ENCODE measurements around the gene SARDH. TPM values are rescaled to one million over a fixed set of nuclear protein-coding genes. Genes with fewer than 3 reads are reported as not detected.
A peak's percentile ranks its signal among the peaks of the same experiment; 100 is the strongest.

The SARDH gene
- polyA plus RNA-seq, 3 donors, result not detected

- Histone ChIP-seq H3K4me2 (replicated peaks; ENCODE audit: extremely low read depth, low read length, poor library complexity, severe bottlenecking) (no peak overlapping the region), H3K9me3 (replicated peaks in 1 of 2; ENCODE audit: control insufficient read depth in 1 of 2, insufficient read depth in 1 of 2, low read length in 2 of 2) (peaks cover 0 to 14% of the 10 kb centered on the region in 2 donors), H3K9ac (ENCODE audit: insufficient read depth, low read length, poor library complexity, severe bottlenecking) (no peak overlapping the region), H4K20me1 (ENCODE audit: insufficient read depth, low read length) (no peaks in the 10 kb centered on the region), H3K27me3 (ENCODE audit: control insufficient read depth in 2 of 2, insufficient read depth in 2 of 2, low read length in 2 of 2) (no peaks in the 10 kb centered on the region), H3K36me3 (replicated peaks in 1 of 2; ENCODE audit: control insufficient read depth in 1 of 2, insufficient read depth in 2 of 2, low read length in 2 of 2) (peaks cover 55 to 96% of the 10 kb centered on the region in 2 donors), H3K27ac (ENCODE audit: low read depth in 1 of 2, low read length in 2 of 2) (no peak overlapping the region), H3K4me3 (replicated peaks in 1 of 3; ENCODE audit: low read depth in 2 of 3, low read length in 3 of 3) (no peak overlapping the region), H3K79me2 (ENCODE audit: insufficient read depth, low read length) (no peaks in the 10 kb centered on the region), H3K4me1 (ENCODE audit: control insufficient read depth in 1 of 2, insufficient read depth in 2 of 2, low read length in 2 of 2) (no peaks in the 10 kb centered on the region), H2AFZ (ENCODE audit: insufficient read depth, low read depth, low read length, poor library complexity, severe bottlenecking) (no peak overlapping the region)
- intact Hi-C loops (cut with micrococcal nuclease), result no loop called here
- no peak for TF ChIP-seq CTCF (IDR thresholded peaks at IDR 0.05)
- Mint-ChIP-seq H3K9me3 (peaks cover 0 to 19% (median 13%) of the 10 kb centered on the region in 7 donors), H3K27me3 (ENCODE audit: low read depth in 3 of 3) (peaks cover 0 to 5% (median 3%) of the 10 kb centered on the region in 3 donors), H3K4me3 (peak overlapping the region in 1 of 2 donors; percentile 16), H3K4me1 (no peaks in the 10 kb centered on the region), H3K27ac (no peak overlapping the region), H3K36me3 (peaks cover 69 to 93% of the 10 kb centered on the region in 2 donors)
- no peak for DNase-seq
- WGBS (ENCODE audit: insufficient coverage), result 96% methylated on average over 13 of the region's 16 CpGs
Observed at GRCh38 chr9:133774799-133775198, 36.6 kb upstream of the SARDH start.

GRCh38 chr9:133773889-133774655 lies 35.9 kb upstream of the SARDH start:
- Histone ChIP-seq H4K20me1 (ENCODE audit: insufficient read depth, low read length) (no peaks in the 10 kb centered on the region), H3K4me3 (replicated peaks in 1 of 3; ENCODE audit: low read depth in 2 of 3, low read length in 3 of 3) (no peak overlapping the region), H3K27ac (ENCODE audit: low read depth in 1 of 2, low read length in 2 of 2) (no peak overlapping the region), H3K9ac (ENCODE audit: insufficient read depth, low read length, poor library complexity, severe bottlenecking) (no peak overlapping the region), H3K4me1 (ENCODE audit: control insufficient read depth in 1 of 2, insufficient read depth in 2 of 2, low read length in 2 of 2) (no peaks in the 10 kb centered on the region), H3K79me2 (ENCODE audit: insufficient read depth, low read length) (no peaks in the 10 kb centered on the region), H3K36me3 (replicated peaks in 1 of 2; ENCODE audit: control insufficient read depth in 1 of 2, insufficient read depth in 2 of 2, low read length in 2 of 2) (peaks cover 59 to 96% of the 10 kb centered on the region in 2 donors), H3K9me3 (replicated peaks in 1 of 2; ENCODE audit: control insufficient read depth in 1 of 2, insufficient read depth in 1 of 2, low read length in 2 of 2) (peaks cover 0 to 14% of the 10 kb centered on the region in 2 donors), H3K4me2 (replicated peaks; ENCODE audit: extremely low read depth, low read length, poor library complexity, severe bottlenecking) (no peak overlapping the region), H3K27me3 (ENCODE audit: control insufficient read depth in 2 of 2, insufficient read depth in 2 of 2, low read length in 2 of 2) (no peaks in the 10 kb centered on the region), H2AFZ (ENCODE audit: insufficient read depth, low read depth, low read length, poor library complexity, severe bottlenecking) (no peak overlapping the region)
- Mint-ChIP-seq H3K27me3 (ENCODE audit: low read depth in 3 of 3) (peaks cover 0 to 6% (median 3%) of the 10 kb centered on the region in 3 donors), H3K4me1 (no peaks in the 10 kb centered on the region), H3K4me3 (no peak overlapping the region), H3K27ac (no peak overlapping the region), H3K36me3 (peaks cover 63 to 92% of the 10 kb centered on the region in 2 donors), H3K9me3 (peaks cover 0 to 19% (median 13%) of the 10 kb centered on the region in 7 donors)
- no peak for TF ChIP-seq CTCF (IDR thresholded peaks at IDR 0.05)
- DNase-seq, result no peak
- WGBS (ENCODE audit: insufficient coverage), result 99% methylated on average over 9 of the region's 9 CpGs
- intact Hi-C loops (cut with micrococcal nuclease), result no loop called here
